GM18873 (cell line): Measurements from ENCODE around the gene DNM1L.
A peak's percentile ranks its signal among the peaks of the same experiment; 100 is the strongest.
"Not testable (repeated sequence)": the region's sequence is repeated elsewhere in the genome, so short reads cannot be mapped to it uniquely, and the experiment has no call there.

Experiments
- ATAC-seq: cut with Tn5 transposase; IDR thresholded peaks from one replicate; pipeline ENCODE4 v1.9.1; 2021; ENCODE audit warnings: mild to moderate bottlenecking, moderate library complexity, moderate number of reproducible peaks; ENCODE audit not compliant: unreplicated experiment, low FRiP score

DNM1L gene

DNA sequence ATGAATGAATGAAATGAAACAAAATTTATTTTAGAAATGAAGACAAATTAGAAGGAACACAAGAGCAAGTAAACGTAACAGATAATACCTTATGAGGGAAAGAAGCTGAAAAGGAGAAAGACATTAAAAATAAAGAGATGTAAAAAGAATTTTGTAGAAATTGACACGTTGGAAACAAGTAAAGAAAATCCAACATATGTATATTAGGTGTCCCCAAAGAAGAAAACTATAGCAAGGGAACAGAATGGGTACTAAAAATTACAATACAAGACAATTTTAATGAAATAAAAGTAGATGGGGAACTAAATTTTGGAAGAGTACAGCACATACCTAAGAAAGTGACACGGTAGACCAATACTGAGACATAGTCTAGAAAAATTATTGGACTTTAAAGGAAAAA is 16.7 kb downstream of the DNM1L start:
- ATAC-seq: no peak

DNA sequence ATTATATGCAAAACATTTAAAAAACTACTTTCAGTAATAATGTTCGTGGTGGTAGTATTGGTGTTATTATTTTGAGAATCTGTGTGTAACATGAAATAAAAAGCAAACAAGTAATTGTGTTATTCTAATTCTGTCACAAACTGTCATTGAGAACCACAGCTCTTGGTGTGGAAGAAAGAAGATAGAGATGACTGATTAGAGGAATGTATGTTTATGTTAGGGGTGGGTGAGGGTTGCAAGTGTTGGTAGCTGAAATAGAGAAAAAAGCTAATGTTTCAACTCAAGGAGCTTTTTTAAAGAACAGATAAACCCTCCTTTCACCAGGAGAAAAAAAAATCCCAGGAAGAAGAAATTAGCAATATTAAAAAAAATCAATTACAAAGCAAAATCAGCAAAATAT is 18.3 kb downstream of the DNM1L start:
- no peak for ATAC-seq

DNA sequence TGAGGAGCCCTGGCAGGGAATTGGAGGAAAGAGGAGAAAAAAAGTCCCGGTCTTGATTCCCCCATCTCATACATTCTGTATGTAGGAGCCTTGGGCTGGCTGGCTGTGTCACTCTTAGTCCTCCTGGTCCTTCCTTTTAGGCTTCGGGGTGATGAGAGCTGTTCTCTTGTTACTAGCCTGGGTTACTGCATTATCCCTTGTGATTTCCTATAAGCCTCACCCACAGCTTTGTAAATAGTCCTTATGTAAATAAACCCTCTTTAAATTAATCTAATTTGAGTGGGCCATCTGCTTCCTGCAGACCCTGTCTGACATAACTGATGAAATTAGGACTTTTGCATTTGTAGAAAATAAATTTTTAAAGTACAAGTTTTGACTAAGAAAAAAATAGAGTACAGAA is 19.2 kb downstream of the DNM1L start:
- no peak for ATAC-seq

DNA sequence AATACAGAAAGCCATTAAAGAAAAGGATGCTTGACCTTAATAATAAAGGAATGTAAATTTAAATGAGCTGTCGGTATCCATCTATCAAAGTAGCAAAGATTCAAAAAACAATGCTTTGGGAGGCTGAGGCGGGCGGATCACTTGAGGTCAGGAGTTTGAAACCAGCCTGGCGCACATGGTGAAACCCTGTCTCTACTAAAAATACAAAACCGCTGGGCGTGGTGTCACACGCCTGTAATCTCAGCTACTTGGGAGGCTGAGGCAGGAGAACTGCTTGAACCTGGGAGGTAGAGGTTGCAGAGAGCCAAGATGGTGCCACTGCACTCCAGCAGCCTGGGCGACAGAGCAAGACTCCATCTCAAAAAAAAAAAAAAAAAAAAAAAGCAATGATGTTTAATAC is 20.3 kb downstream of the DNM1L start:
- ATAC-seq: not testable (repeated sequence)

DNA sequence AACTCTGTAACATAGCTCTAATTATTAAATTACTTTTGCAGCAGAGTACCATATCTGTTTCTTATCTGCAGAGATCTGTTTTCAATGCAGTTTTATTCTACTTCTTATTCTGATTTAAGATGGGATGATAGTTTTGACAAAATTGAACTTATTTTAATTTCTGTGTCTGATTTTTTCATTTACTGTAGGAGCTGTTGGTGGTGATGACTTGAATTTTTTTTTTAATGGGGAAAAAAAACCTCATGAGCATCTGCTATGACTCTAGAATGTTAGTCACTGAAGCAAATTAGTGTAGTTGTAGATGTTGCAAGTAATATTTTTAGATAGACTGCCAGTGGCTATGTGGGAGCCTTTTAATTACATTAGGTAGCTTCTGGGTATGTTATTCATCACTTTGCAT is 23.4 kb downstream of the DNM1L start:
- no peak for ATAC-seq

DNA sequence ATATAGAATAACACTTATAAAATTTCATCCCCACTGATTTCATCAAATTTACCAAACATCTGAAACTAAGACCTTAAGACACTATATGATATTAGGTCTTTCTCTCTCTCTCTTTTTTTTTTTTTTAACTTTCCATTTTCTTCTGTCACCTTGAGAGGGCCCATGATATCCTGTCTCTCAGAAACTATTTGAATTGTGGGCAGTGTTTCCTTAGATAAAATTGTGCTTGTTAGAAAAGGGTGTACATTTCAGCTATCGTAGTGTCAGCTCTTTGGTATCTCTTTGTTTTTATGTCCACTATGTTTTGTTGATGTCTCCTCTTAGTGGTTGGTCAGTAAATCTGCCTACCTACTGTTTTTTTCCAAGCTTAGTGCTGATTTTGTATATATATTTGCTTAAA is 23.8 kb downstream of the DNM1L start:
- ATAC-seq: no peak

DNA sequence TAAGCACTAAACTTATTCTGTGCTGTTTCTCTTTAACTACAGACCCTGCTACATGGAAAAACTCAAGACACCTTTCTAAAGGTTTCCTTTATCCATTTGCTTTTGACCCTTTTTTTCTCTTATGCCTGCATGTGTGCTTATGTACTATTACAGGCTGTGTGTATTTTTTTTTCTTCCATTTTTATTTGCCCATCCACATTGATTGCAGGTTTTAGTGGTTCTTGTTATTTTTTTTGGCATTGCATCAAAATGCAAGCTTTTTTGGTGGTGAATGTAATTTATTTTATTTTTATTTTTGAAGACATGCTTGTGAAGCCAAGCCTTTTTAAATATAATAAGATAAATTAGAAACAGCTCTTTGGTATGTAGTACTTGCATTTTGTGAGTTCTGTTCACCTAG is 26.7 kb downstream of the DNM1L start:
- no peak for ATAC-seq

DNA sequence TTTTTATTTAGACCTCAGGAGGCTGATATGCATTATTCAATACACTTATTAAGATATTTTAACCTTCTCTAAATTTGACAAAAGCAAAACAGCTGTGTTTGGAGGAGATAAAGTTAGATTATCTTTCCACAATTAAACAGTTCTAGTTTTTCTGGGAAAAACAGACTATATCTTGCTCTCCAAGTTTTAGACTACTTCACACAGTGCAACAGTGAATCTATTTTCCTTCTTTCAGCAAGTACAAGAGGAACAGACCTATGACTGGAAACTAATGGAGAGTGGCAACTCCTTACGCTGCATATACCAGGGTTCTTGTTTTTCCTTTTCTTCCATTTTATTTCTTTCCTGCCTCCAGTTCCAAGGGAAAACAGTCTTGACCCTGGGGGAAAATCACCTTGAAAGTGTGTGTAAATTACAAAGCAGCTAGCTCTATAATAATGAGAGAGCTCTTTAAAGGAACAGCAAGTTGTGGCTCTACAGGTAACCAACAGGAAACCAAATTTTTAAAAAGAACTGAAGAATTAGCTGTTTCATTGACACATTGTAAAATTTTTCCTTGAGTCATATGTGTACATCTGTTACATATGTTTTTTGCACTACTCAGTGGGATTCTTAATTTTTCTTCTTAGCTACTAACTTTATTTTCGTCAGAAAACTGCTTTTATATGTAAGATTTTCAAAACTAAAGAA is 27.4 kb downstream of the DNM1L start:
- ATAC-seq: no peak

DNA sequence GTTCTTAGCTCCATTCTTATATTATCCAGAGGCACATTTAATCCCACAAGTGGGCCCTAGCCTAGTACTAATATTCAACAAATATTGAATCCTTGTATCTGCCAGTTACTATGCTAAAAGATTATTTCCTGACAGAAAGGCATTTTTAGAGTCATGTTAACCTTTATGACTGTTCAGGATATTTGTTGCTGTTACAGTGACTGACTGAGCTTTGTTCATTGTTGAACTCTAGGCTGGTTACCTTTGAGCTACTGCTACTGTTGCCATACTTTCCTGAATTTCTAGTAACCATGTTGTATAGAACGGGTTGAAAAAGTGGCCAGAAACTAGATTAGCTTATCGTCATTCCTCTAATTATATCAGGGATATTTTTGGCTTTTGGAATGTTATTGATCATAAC is 29.8 kb downstream of the DNM1L start:
- ATAC-seq: no peak

DNA sequence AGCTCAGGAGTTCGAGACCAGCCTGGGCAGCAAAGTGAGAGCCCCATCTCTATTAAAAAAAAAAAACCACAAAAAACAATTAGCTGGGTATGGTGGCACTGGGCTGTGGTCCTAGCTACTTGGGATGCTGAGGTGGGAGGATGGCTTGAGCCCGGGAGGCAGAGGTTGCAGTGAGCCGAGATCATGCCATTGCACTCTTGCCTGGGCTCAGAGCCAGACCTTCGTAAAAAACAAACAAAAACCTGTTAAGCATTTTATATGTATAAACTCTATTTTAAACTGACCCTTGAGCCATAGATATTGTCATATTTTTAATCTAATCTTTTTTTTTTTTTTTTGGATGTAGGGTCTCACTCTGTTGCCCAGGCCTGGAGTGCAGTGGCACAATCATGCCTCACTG is 35.7 kb downstream of the DNM1L start:
- ATAC-seq: no peak

DNA sequence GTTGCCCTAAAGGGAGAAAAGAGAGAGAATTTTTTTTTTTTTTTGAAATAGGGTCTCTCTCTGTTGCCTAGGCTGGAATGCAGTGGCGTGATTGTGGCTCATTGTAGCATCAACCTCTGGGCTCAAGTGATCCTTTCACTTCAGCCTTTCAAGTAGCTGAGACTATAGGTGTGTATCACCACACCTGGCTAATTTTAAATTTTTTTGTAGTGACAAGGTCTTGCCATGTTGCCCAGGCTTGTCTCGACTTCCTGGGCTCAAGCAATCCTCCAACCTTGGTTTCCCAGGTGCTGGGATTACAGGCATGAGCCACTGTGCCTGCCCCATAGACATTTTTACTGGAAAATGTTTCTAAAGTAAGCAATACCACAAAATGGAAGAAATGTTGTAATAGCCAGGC is 39.8 kb downstream of the DNM1L start:
- no peak for ATAC-seq

DNA sequence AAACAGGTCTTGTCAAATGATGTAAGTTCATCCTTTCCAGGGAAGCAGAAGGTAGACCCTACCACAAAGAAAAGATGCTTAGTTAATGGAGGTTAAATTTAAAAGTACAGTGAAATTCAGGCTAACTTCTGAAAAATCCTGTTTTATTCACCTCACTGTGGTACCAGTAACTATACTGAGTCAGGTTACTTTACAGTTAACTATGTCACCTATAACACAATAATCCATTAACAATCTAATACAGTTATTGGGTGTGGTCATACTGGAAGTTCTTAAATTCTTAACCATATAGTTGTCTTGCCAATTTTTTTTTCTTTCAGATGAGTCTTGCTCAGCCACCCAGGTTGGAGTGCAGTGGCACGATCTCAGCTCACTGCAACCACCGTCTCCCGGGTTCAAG is 46.2 kb downstream of the DNM1L start:
- ATAC-seq: not testable (repeated sequence)

DNA sequence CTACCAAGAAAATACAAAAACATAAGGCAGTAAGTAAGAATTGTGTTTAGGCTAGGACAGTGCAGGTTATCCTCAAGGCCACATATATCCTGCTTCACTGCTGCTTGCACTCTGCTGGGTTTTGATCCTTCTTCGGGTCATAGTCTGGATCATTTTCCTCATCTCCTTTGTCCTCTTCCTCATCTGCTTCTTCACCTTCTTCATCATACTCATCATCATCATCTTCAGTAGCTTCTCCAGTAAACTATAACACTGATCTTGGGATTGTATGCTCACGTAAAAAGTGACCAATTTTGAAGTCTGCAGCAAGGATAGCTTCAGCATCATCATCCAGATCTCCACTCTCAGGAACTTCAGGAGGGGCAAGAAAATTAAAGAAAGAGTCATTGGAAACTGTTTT is 47.2 kb downstream of the DNM1L start:
- no peak for ATAC-seq

DNA sequence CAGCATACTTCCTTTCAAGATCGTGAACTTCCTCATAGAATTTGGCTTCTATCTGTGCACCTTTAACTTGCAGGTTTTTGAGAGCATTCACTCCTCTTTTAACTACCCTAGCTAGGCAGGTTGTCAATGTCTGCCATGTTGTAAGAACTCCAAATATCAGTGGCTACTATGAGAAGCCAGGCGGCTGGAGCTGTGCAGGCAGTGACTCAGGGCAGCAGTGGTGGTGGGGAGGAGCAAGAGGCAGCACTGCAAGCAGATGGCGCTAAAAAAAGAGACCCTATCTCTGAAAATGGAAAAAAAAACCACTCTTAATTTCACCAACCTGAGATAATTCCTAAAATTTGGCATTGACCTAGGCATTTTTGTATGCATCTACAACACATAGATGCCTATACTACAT is 48.1 kb downstream of the DNM1L start:
- ATAC-seq: no peak

DNA sequence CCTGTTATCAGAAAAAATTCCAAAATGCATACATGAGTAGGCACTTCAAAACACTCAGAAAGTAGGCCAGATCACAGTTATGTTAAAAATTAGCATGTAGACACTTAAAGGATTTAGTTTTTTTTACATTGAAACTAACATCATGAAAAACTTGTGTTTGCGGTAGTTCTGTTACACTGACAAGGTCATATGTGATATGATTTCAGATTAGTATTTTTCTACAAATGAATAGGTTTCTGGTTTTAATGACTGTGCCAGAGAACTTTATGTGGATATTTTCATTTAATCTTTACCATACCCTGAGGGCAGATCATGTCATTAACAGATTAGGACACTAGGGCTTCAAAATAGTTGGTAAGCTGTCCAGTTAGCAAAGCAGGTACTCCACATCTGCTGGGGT is 55.9 kb downstream of the DNM1L start:
- ATAC-seq: no peak

DNA sequence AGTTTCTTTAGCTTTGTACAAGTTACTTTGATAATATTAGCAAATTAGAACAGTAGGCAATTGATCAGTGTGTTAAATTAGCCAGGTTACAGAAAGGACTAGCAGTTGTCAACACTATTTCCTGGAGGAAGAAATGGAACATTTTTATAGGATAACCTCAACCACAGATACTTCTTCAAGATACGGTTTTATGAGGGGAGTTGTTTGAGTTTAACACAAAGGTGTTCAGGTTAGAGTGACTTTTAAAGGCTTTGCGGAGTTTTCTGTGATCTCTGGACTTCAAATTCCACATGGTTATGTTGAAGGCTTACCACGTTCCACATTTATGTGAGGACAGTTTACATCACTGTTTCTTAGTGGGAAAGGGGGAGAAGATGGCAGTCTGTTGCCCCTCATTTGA is 57.3 kb downstream of the DNM1L start:
- ATAC-seq: no peak

DNA sequence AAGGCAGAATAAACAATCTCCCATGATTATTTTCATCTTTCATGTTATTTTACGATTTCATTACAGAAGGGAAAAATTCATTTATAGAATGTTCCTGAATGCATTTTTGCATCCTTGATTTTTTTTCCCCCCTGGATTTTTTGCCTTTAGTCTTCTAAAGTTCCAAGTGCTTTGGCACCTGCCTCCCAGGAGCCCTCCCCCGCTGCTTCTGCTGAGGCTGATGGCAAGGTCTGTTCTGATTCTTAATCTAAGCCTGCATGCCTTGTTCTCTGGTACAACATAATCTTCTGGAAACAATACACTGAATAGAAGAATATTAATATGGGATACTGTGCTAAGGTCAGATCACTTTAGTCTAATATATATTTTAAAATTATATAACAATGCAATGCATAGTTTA is 58.6 kb downstream of the DNM1L start:
- no peak for ATAC-seq

DNA sequence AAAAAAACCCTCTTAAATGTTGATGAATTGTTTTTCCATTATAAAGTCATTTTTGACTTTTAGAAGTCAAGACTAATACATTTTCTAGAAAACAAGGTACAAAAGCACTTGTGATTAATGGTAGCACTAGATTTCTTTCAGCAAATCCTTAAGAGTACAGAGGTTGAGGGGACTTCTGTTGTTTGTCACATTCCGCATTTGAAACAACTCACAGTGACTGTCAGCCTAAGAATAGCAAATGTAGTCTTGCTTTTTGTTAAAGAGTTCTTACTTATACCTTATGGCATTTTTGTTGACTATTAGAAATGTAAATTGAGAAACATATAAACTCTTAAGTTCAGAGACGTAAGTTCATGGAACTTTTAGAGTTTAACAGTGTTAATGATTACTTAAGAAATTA is 60.2 kb downstream of the DNM1L start:
- ATAC-seq: no peak

DNA sequence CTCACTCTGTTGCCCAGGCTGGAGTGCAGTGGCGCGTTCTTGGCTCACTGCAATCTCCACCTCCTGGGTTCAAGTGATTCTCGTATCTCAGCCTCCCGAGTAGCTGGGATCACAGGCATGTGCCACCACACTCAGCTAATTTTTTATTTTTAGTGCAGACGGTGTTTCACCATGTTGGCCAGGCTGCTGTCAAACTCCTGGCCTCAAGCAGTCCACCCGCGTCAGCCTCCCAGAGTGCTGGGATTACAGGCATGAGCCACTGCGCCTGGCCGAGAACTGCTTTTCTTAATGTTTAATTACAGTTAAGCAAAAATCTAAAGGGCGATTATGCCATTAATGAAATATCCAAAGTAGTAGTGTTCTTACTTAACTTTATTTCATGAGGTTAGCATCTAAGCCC is 63.0 kb downstream of the DNM1L start:
- no peak for ATAC-seq

DNA sequence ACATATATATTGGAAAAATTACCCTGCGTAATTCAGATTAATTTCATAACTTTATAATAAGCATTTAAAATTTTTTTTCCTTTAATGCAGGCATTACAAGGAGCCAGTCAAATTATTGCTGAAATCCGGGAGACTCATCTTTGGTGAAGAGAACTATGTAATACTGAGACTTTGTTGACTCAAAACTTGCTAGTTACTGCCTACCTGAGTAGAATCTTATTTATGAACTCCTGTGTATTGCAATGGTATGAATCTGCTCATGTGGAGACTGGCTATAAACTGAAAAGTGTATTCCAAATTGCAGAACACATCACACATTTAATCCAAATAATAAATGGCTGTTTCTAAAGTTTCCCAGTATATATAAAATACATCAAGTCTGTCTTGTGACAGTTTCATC is 64.2 kb downstream of the DNM1L start:
- no peak for ATAC-seq

DNA sequence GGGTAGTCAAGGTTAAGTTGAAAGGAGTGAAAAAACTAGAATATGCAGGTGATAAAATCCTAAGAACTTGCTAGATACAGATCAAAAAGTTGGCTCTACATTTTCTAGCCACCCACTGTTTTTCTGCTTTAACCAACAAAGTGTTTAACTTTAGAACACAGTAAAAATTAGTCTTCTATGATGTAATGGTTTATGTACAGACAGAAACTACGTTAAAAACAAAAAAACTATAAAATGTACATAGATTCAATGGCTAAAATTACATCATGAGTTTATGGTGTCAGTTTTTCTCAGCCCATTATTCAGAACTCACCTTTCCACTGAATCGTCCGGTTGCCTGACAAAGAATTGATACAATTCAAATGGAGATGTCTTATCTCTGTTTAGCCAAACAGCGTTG is 74.5 kb downstream of the DNM1L start:
- ATAC-seq: no peak

DNA sequence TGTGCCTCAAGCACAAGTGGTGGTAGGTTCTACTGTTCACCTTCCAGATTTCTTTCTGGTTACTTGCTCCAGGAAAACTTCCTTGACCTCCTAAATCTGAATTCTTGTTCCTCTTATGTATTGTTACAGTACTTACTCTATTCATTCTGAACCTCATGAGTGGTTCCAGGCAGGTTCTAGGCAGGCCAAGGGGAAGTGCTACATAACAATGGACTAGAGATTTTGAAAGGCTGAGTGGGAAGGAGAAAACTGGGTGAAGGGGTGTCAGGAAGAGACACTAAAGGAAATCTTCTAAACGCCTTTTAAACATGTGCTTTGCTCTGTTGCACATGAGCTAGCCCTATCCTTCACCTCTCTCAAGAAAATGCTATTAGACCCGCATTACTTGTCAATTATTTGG is 75.0 kb downstream of the DNM1L start:
- ATAC-seq: no peak

DNA sequence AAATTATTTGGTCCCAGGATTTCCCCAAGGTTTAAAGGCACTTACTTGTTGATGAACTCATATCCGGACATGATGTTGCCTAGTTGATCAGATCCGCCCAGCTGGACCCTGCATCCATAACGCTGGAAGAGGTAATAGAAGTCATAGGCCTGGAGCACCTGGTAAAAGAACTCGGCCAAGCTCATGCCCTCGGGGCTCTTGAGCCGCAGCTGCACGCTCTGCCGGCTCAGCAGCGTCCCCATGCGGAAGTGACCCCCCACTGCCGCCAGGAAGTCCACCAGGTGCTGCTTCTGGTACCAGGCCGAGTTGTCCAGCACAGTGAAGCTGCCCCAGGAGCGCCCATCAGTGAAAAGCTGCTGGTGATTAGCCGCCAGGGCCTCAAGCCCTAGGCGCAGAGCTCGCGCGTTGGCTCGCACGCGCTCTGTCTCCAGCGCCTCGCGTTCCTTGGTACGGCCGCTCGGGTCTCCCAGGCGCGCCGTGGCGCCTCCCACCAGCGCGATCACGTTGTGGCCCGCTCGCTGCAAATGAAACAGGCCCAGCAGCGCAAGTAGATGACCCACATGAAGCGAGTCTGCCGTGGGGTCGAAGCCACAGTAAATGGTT is 76.1 kb downstream of the DNM1L start:
- ATAC-seq: peak; percentile 60
